ENCODE data around the gene SLF1. TPM values are rescaled to one million over a fixed set of nuclear protein-coding genes. Genes with fewer than 3 reads are reported as not detected.
"Not testable (repeated sequence)": the region's sequence is repeated elsewhere in the genome, so short reads cannot be mapped to it uniquely, and the experiment has no call there.

SLF1 gene
- total RNA-seq = 10 to 100 TPM in 3 of 4 donors, 1 to 10 TPM in 1; 3.2 to 13.5 (median 10.9) TPM

GRCh38 chr5:94618493-94619328, at the start of gene SLF1, which contains the start of gene KIAA0825:
Gene SLF1, plus strand, starts transcription at chr5:94618669. Its CDS starts 10,142 bp downstream, at chr5:94628811.
Gene KIAA0825, minus strand, starts transcription at chr5:94618604. Its CDS starts 81,478 bp downstream, at chr5:94537126.
- Histone ChIP-seq H3K36me3 (no peaks in the 10 kb centered on the region), H3K9me3 (no peaks in the 10 kb centered on the region), H3K27me3 (no peaks in the 10 kb centered on the region), H3K27ac (peak within 1 kb of the TSS; percentile 82 to 91 (median 86)), H3K4me1 (peaks cover 0 to 21% (median 16%) of the 10 kb centered on the region in 4 donors), H3K4me3 (peak within 1 kb of the TSS; percentile 58 to 93 (median 72))
- DNase-seq = peak; percentile 90
- TF ChIP-seq POLR2A (IDR thresholded peaks at IDR 0.05) = peak; percentile 5
- TF ChIP-seq POLR2AphosphoS5 (IDR thresholded peaks at IDR 0.05) = peak in 2 of 3 donors; percentile 40 to 47
- TF ChIP-seq EP300 (IDR thresholded peaks at IDR 0.05; ENCODE audit: low read depth) = no peak
- intact Hi-C loops (cut with DNase I; ENCODE audit: low total_unique reads) = no loop called here
- 0 to 5% methylated on average over 4 to 55 of the region's 63 CpGs for WGBS, 2 donors (ENCODE audit: low coverage in 1 of 2)
- in situ Hi-C loops (cut with MboI; ENCODE audit: low pct_ligation_motif_present in 1 of 4, low pct_unique_long_range_greater_than_20kb in 1 of 4, low sequenced_read_pairs in 3 of 4) = no loop called here

- DNase-seq = no peak
- Histone ChIP-seq H3K36me3 (peaks cover 0 to 1% (median 0%) of the 10 kb centered on the region in 4 donors), H3K4me3 (no peak overlapping the region), H3K27me3 (no peaks in the 10 kb centered on the region), H3K9me3 (no peaks in the 10 kb centered on the region), H3K27ac (no peak overlapping the region), H3K4me1 (no peaks in the 10 kb centered on the region)
- intact Hi-C loops (cut with DNase I; ENCODE audit: low total_unique reads) (no loop called here), in situ Hi-C loops (cut with MboI; ENCODE audit: low pct_ligation_motif_present in 1 of 4, low pct_unique_long_range_greater_than_20kb in 1 of 4, low sequenced_read_pairs in 3 of 4) (no loop called here)
- TF ChIP-seq CTCF (IDR thresholded peaks at IDR 0.05) (no peak), POLR2AphosphoS5 (IDR thresholded peaks at IDR 0.05) (no peak), POLR2A (IDR thresholded peaks at IDR 0.05) (no peak), EP300 (IDR thresholded peaks at IDR 0.05; ENCODE audit: low read depth) (no peak)
These were observed 47.1 kb upstream of the SLF1 start for GRCh38 chr5:94571415-94571814.

DNA sequence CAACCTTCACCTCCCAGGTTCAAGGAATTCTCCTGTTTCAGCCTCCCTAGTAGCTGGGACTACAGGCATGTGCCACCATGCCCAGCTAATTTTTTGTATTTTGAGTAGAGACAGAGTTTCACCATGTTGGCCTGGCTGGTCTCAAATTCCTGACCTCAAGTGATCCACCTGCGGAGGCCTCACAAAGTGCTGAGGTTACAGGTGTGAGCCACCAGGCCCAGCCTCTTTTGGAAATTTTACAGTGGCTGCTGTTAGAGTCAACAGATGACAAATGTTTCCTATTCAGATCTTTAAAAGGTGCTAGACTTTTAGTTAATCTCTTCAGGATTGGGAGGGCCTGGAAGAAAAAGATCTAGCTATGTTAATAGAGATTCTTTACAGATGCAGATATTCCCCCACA, 45.1 kb upstream of the SLF1 start:
- H3K9me3 ChIP-seq; H3K4me3 ChIP-seq; H3K27ac ChIP-seq; in situ Hi-C loops (cut with MboI; ENCODE audit: low pct_ligation_motif_present in 1 of 4, low pct_unique_long_range_greater_than_20kb in 1 of 4, low sequenced_read_pairs in 3 of 4); H3K4me1 ChIP-seq; H3K27me3 ChIP-seq; H3K36me3 ChIP-seq; intact Hi-C loops (cut with DNase I; ENCODE audit: low total_unique reads); DNase-seq: not testable (repeated sequence)
- WGBS, 2 donors (ENCODE audit: low coverage in 1 of 2) = 82% methylated on average over 1 of the region's 1 CpG; no CpG with 5 or more reads in 1 of the 2 donors

DNA sequence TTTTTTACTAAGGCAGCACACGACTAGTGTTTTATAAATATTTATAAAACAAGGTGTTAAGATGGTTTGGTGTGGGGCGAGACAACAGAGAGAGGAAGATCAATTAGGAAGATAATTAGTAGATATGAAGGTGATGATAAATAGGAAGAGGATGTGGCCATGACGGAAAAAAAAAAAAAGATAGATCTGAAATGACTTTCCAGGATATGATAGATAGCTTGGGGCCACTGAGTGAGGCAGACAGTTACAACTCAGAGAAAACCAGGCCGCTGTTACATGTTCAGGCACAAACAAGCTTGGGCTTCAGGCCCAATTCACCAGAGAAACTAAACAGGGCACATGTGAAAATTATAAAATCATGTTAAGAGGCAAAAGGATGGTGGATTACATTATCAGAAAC, 43.3 kb upstream of the SLF1 start:
- 76 to 94% methylated on average over 2 to 4 of the region's 4 CpGs for WGBS, 2 donors (ENCODE audit: low coverage in 1 of 2)
- TF ChIP-seq EP300 (IDR thresholded peaks at IDR 0.05; ENCODE audit: low read depth) (no peak), POLR2AphosphoS5 (IDR thresholded peaks at IDR 0.05) (no peak), CTCF (IDR thresholded peaks at IDR 0.05) (no peak), POLR2A (IDR thresholded peaks at IDR 0.05) (no peak)
- Histone ChIP-seq H3K27me3 (no peaks in the 10 kb centered on the region), H3K9me3 (no peaks in the 10 kb centered on the region), H3K27ac (no peak overlapping the region), H3K4me1 (no peaks in the 10 kb centered on the region), H3K4me3 (no peak overlapping the region), H3K36me3 (peaks cover 0 to 1% (median 0%) of the 10 kb centered on the region in 4 donors)
- in situ Hi-C loops (cut with MboI; ENCODE audit: low pct_ligation_motif_present in 1 of 4, low pct_unique_long_range_greater_than_20kb in 1 of 4, low sequenced_read_pairs in 3 of 4) (no loop called here), intact Hi-C loops (cut with DNase I; ENCODE audit: low total_unique reads) (no loop called here)
- no peak for DNase-seq

DNA sequence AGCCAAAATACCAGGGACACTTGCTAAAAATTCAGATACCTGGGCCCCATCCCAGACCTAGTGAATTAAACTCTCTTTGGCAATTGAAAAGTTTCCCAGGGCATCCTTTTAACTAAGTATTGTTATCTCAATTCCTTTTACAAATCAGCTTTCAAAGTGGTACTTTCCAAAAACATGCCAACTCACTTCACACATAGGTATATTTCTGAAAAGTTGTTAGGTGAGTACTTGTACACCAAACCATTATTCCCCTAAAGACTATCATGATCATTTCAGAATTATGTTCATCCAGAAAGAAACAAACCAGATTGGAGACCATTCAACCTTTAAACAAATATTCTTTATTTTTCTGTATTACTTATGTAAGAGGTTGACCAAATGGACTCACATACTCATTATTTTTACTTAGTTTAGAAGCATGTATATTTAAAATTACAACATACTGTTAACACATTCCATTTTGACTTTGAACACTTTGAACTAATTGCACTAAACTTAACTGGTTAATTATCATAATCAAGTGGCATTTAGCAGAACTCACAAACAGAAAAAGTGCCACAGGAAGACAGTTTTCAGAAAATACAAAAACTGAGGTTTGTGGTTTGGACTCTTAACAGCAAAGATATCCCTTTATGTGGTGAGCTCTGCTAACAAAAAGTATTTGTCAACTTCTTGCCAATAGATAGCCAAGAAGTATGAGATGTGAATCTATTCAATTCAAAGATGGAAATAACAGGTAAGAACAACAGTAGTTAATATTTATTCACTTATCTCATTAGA, 40.8 kb upstream of the SLF1 start:
- in situ Hi-C loops (cut with MboI; ENCODE audit: low pct_ligation_motif_present in 1 of 4, low pct_unique_long_range_greater_than_20kb in 1 of 4, low sequenced_read_pairs in 3 of 4) (no loop called here), intact Hi-C loops (cut with DNase I; ENCODE audit: low total_unique reads) (no loop called here)
- Histone ChIP-seq H3K9me3 (no peaks in the 10 kb centered on the region), H3K27me3 (no peaks in the 10 kb centered on the region), H3K4me1 (no peaks in the 10 kb centered on the region), H3K4me3 (no peak overlapping the region), H3K36me3 (peaks cover 0 to 1% (median 0%) of the 10 kb centered on the region in 4 donors), H3K27ac (no peak overlapping the region)
- DNase-seq = no peak
- TF ChIP-seq POLR2A (IDR thresholded peaks at IDR 0.05) = no peak
- no peak for TF ChIP-seq EP300 (IDR thresholded peaks at IDR 0.05; ENCODE audit: low read depth)
- no peak for TF ChIP-seq POLR2AphosphoS5 (IDR thresholded peaks at IDR 0.05)
- TF ChIP-seq CTCF (IDR thresholded peaks at IDR 0.05) = no peak
